Activated CD4-positive, CD25-positive, alpha-beta regulatory T cell treated with anti-CD3 and anti-CD28 coated beads, Interleukin-2, amount 50 U/mL, for 24 hours (primary cell): Measurements from ENCODE around the gene ANKRD36C.
"Not testable (repeated sequence)": the region's sequence is repeated elsewhere in the genome, so short reads cannot be mapped to it uniquely, and the experiment has no call there.

ENCODE experiments used
- ATAC-seq, 2 donors: fragments of 150-1000 bp; cut with Tn5 transposase; one replicate each; pipeline ENCODE4 v1.10.0; 2021; ENCODE audit warnings: mild to moderate bottlenecking in 1 of 2, moderate library complexity in 1 of 2

ANKRD36C gene

GRCh38 chr2:95991351-95992094 is at the start of gene ANKRD36C:
TSS of gene ANKRD36C (minus strand) at chr2:95991824. CDS start at chr2:95991708, 116 bp downstream.
- ATAC-seq, result peak; percentile 96 to 97

DNA sequence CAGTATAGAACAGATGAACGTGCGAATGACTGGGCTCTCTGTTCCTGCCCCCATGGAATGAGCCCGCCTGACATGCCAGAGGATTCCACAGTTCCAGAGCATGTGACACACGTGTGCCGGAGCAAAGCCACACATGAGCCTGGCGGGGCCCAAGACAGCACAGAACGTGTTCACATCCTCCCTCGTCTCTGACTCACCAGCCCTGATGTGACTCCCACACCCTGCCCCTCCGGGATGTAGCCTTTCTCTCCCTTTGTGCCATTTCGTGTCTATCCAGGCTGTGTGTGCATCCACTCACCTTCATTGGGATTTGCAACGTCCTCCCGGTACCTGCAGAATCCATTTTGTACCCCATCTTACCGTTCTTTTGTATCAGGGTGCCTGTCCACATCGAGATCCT is 43.9 kb upstream of the ANKRD36C start:
- ATAC-seq, result not testable (repeated sequence)

DNA sequence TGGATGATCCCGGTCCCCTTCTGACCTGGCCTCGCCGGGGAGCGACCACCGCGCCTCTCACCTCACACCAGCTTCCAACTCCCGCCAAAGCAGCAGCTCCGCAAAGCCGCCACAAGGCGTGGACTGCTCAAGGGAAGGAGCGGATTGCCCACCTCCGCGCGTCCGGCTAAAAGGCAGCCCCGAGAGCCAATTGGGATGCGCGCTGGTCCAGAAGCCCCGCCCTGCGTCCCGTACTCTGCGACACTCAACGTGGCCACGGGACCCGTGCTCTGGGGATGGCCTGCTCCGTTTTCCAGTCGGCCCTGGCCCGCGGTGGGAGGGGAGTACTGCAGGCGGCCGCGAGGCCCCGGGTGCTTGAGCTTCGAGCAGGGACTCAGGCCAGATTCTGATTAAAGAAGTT is 43.2 kb upstream of the ANKRD36C start, which contains the start of gene GPAT2:
TSS of gene GPAT2 (minus strand) at position 125 of the 400 bp plus-strand sequence. CDS start 2,557 bp downstream, outside the sequence.
- peak in 1 of 2 donors; percentile 27 for ATAC-seq

- ATAC-seq, result not testable (repeated sequence)
Observed at GRCh38 chr2:96033997-96034396, 42.4 kb upstream of the ANKRD36C start.

- not testable (repeated sequence) for ATAC-seq
Observed at GRCh38 chr2:96027725-96028325, 36.2 kb upstream of the ANKRD36C start.

GRCh38 chr2:96025755-96026154 is 34.1 kb upstream of the ANKRD36C start:
- not testable (repeated sequence) for ATAC-seq

DNA sequence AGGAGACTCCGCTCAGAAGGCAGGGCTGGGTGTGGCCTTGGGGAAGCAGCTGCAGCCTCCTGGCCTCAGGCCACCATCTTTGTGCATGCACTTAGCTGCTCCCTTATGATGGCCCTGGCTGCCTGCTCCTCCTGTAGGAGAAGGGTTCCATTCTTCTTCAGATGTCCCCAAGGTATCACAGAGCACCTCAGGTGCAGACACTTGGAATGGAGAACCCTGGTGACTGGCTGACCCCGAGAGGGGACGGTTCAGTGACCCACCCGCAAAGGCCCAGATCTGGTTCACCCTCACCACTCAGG is 33.5 kb upstream of the ANKRD36C start:
- ATAC-seq, result no peak

GRCh38 chr2:96024336-96025193 is 32.9 kb upstream of the ANKRD36C start:
- ATAC-seq, result no peak

DNA sequence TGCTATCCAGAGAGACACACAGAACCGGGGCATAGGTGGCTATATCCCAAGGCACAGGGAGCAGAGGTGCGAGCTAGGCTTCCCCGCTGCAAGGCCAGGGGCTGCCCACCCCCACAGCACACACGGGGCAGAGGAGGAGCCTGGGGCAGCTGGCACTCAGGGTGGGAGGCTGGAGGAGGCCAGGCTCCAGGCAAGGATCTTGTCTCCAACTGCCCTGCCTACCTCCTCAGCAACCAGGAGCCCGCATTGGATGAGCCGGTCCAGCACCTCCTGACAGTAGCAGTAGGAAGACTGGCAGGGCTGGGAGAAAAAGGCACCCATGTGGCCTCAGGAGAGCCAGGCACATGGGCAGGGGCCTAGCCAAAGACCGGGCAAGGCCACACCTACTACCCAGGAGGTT is 32.1 kb upstream of the ANKRD36C start:
- ATAC-seq, result not testable (repeated sequence)

DNA sequence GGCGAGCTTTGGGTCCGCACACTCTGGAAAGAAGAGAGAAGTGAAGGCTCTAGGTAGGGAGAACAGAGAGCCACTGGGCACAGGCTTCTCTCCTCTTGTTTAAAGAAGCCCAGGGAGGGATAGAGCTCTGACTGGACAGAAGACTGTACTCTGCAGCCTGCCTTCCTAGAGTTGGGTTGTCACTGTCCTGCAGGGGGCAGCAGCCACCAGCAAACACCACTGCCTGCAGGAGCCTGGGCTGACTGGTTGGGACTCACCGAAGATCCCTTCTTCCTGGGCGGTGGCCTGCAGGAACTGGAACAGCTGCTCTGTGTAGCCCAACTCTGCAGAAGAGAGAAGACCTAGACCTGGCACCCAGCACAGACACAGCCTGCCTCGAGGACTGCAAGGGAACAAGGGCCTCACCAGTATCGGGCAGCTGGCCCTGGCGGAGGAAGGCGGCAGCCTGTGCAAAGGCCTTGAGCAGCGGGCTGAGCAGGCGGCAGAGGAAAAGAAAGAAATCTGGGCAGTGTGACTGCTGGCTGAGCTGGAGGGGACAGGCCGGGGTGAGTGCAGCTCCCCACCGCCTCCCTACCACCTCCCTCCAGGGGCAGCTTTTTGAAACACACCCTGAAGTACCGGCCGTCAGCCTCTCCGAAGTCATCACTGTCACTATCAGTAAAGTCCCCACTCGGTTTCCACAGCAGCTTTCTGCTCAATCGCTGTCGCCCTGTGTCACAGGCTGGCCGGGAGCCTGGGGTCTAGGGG is 31.2 kb upstream of the ANKRD36C start:
- peak; percentile 70 to 87 for ATAC-seq

DNA sequence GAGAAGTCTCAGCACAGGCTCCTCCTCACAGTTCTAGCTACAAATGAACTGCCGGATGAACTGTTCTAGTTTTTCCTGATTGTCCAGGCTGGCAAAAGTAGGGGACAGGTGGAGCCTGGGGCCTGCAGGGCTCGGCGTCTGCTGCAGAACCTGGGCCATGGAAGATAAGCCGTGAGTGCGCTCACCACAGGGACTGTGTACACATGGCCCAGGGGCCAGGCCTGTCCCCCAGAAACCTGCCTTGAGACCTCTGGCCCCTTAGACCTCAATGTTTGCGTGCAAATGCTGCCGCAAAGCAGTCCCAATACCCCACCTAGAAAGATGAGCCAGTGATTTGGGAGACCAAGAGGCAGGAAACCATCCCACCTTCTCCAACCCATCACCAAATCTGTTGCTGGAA is 30.5 kb upstream of the ANKRD36C start:
- ATAC-seq, result not testable (repeated sequence)

- not testable (repeated sequence) for ATAC-seq
Observed at GRCh38 chr2:96021142-96021541, 29.5 kb upstream of the ANKRD36C start.

DNA sequence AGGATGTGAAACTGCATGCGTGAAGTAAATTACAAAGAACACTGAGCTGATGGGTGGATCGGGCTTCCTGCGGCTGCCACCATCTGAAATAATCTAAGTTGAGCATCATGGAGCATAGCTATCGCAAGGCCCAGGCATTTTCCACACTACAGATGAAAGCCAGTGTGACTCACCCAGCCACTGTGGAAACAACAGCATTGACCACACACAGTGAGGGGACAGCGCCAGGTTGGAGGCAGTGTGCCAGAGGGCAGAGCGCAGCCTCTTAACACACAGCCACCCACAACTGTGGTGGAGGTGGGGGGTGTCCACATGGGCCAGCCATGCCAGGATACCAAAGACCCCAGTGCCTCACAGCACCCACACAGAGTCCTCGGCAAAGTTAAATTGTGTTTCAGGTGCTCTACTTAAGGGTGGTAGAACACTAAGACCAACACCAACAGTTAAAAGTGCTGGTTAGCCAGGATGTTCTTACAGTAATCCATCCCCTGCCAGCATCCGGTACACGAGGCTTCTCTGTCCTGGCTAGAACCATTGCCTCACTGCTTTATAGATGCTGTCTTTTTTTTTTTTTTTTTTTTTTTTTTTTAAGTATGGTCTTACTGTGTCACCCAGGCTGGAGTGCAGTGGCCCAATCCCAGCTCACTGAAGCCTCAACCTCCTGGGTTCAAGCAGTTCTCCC is 28.4 kb upstream of the ANKRD36C start:
- ATAC-seq, result not testable (repeated sequence)

- ATAC-seq, result not testable (repeated sequence)
Observed at GRCh38 chr2:96016321-96016720, 24.7 kb upstream of the ANKRD36C start.

DNA sequence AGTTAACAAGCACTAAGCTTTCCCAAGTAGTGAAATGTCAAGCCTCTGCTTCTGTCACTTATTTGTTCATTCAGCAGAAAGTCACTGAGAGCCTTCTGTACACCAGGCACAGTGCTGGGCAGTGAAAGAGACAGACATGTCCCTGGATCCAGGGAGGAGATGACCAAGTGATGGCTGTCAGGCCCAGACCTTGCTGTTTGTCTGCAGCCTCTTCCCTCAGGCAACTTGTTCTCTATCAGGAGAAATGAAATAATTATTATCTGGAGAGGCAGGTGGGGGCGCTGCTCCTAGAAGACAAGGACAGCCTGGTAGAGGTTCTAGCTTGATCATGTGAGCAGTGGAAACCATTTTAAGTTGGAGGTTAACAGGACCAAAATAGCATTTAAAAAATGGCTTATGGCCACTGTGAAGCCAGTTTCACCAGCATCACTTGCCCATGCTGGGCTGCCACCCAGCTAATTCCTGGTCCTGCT is 21.2 kb upstream of the ANKRD36C start:
- ATAC-seq, result not testable (repeated sequence)

GRCh38 chr2:96012086-96012791 is 20.6 kb upstream of the ANKRD36C start:
- not testable (repeated sequence) for ATAC-seq

DNA sequence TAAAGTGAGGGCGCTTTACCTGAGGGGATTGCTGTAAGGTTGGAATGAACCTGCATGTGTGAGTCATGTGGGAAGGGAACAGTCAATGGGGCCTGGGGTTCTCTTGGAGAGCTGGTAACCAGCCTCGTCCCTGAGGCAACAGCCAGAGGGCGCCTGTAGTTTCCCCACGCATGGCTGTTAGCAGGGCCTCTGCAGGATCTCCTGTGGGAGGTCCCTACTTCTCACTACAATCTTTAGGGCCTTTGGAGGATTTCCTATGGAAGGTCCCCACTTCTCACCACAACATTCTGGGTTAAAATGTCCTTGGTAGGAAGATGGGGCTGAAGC is 19.5 kb upstream of the ANKRD36C start:
- ATAC-seq, result peak; percentile 2 to 3

DNA sequence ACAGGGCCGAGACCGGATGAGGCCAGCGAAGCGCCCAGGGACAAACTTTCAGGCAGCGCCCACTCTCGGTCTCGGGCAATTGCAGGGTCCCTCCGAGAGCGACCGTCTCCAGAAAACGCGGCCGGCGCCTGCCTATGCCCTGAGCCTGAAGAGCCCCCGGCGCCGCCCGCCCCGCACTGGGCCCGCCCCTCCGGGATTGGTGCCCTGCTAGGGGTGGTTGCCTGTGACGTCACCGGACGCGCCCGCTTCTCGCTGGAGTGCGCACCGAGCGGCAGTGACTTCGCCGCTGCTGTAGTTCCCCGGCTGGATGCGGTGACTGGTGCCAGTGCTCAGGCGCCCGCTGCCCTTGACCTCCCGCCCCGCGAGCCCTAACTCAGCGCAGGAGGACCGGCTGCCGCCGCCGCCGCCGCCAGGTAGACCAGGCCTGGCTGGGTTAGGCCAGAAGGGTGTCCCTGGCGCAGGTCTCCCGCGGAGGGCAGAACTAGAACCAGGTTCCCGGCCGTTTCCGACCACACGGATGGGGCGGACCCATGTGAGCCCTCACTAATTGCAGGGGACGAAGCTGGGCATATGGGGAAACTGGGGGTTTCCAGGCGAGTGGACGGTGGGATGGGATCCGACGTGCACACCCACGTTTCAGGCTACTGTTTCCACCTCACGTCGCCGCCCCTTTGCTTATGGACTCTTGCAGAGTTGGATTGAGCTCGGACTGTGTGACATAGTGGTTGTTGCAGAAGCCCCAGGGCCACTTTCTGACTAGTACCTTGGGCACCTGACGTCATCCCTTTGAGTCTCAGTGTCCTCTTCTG is 18.9 kb upstream of the ANKRD36C start:
- peak; percentile 100 for ATAC-seq

- ATAC-seq, result not testable (repeated sequence)
Observed at GRCh38 chr2:96009833-96010232, 18.2 kb upstream of the ANKRD36C start.

GRCh38 chr2:96008051-96008450 is 16.4 kb upstream of the ANKRD36C start:
- ATAC-seq, result not testable (repeated sequence)
